HG02970 (cell line): ENCODE results near the gene PCDHB13.

Experiments
- ATAC-seq: cut with Tn5 transposase; IDR thresholded peaks from one replicate; pipeline ENCODE4 v1.9.1; 2021; ENCODE audit warnings: mild to moderate bottlenecking, moderate library complexity, moderate number of reproducible peaks; ENCODE audit not compliant: unreplicated experiment, low FRiP score

PCDHB13 gene

DNA sequence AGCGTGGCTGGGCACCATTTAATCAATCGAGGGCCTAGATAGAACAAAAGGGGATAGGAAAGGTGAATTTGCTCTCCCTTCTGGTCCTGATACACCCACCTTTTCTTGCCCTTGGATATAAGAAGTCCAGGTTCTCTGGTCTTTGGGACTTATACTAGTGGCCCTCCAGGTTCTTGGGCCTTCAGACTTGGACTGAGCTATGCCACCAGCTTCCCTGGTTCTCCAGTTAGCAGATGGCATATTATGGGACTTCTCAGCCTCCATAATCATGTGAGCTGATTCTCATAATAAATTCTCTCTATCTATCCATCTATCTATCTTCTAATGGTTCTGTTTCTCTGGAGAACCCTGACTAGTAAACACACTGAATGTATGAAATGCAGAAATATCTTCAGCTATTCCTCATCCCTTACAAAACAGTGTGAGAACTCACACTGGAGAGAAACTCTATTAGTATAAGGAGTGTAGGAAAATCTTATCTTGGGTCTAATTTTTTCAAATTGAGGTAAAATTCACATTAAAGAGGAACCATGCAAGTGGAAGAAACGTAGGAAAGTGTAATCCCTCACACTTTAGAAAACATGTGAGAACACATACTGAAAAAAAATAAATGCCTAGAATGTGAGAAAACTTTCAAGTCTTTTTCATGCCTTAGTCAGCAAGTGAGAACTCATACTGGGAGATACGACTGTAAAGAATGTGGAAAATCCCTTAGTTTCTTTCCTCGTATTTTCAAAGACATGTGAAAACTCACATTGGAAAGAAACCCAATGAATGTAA lies 46.9 kb downstream of the PCDHB13 start:
- no peak for ATAC-seq

DNA sequence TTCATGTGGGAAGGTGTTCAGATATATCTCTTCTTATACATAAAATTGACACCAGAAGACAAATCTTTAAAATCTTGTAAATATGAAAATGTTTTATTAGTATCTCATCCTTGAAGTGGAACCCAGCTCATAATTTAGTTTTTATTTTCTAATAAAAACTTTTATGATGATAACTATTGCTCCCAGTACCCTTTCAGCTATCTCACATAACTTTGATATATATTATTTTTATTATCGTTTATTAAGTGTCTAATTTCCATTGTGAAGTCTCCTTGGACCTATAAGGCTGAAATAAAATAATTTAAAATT lies 47.5 kb downstream of the PCDHB13 start:
- ATAC-seq: no peak
